ENCODE measurements around the gene AJAP1.

Gene AJAP1

DNA sequence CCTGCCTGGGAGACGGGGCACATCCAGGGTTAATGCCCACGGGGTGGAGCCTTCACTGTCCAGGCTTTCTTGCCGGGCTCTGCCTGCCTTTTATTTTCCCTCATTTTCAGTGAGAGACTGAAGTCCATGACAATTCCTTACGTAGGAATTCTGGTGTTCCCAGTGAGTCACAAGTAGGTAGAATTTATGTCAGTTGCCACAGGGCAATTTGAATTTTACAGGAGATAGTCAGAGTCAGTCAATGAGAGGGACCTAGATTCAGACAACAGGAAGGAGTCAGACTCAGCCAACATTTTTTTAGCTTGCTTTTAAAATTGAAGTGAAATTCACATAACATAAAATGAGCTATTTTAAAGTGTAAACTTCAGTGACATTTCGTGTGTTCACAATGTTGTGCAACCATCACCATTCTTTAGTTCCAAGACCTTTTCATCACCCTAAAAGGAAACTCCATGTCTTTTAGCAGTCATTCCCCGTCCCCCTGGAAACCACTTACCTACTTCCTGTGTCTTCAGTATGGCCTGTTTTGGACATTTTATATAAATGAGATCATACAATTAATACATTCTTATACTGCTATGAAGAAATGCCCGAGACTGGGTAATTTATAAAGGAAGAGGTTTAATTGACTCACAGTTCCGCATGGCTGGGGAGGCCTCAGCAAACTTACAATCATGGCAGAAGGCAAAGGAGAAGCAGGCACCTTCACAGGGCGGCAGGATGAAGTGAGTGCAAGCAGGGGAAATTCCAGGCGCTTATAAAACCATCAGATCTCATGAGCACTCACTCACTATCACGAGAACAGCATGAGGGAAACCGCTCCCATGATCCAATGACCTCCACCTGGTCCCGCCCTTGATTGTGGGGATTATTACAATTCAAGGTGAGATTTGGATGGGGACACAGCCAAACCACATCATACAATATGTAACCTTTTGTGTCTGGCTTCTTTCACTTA is 14.6 kb downstream of the AJAP1 start:
- Histone ChIP-seq H4K8ac (ENCODE audit: low read depth, low read length) (no peak overlapping the region), H3K18ac (ENCODE audit: low read length) (no peak overlapping the region), H3K4me3 (ENCODE audit: low read length in 2 of 2) (no peak overlapping the region), H2BK5ac (ENCODE audit: low read length) (no peak overlapping the region), H3K9ac (ENCODE audit: low read depth, low read length, poor library complexity) (no peak overlapping the region), H2BK15ac (ENCODE audit: low read length) (no peak overlapping the region), H3K36me3 (replicated peaks in 1 of 2; ENCODE audit: control insufficient read depth in 2 of 2, insufficient read depth in 2 of 2, low read length in 2 of 2) (no peaks in the 10 kb centered on the region), H3K23ac (ENCODE audit: low read depth, low read length, poor library complexity) (no peak overlapping the region), H3K27ac (replicated peaks; ENCODE audit: low read length) (no peak overlapping the region), H3K4me2 (ENCODE audit: insufficient read depth, low read length, poor library complexity, severe bottlenecking) (no peak overlapping the region), H4K91ac (ENCODE audit: low read depth, low read length, poor library complexity) (no peak overlapping the region), H2AFZ (ENCODE audit: low read length) (no peak overlapping the region), H2AK5ac (ENCODE audit: low read depth, low read length) (no peak overlapping the region), H3K14ac (ENCODE audit: low read length) (no peak overlapping the region), H2BK120ac (ENCODE audit: low read depth, low read length) (no peak overlapping the region), H3K9me3 (replicated peaks in 1 of 2; ENCODE audit: control insufficient read depth in 2 of 2, insufficient read depth in 1 of 2, low read depth in 1 of 2, low read length in 2 of 2) (peaks cover 0 to 4% of the 10 kb centered on the region in 2 donors), H3K4me1 (ENCODE audit: control insufficient read depth in 2 of 2, insufficient read depth in 1 of 2, low read depth in 1 of 2, low read length in 2 of 2) (no peaks in the 10 kb centered on the region), H3K79me1 (ENCODE audit: low read depth, low read length) (no peaks in the 10 kb centered on the region), H3K4ac (ENCODE audit: low read length) (no peak overlapping the region), H2BK12ac (ENCODE audit: low read length) (no peak overlapping the region), H3K27me3 (ENCODE audit: control insufficient read depth in 3 of 3, insufficient read depth in 3 of 3, low read depth in 1 of 3, low read length in 3 of 3) (no peaks in the 10 kb centered on the region)
- WGBS, 2 donors (ENCODE audit: extremely low coverage in 2 of 2, insufficient read length in 2 of 2, insufficient replicate concordance in 1 of 2): no CpG with 5 or more reads among the region's 13 CpGs
- DNase-seq (ENCODE audit: low spot score): no peak

GRCh38 chr1:4670265-4670664 is 15.9 kb downstream of the AJAP1 start:
- no peak overlapping the region for H3K4me2 ChIP-seq (ENCODE audit: insufficient read depth, low read length, poor library complexity, severe bottlenecking)
- no CpG with 5 or more reads among the region's 4 CpGs for WGBS, 2 donors (ENCODE audit: extremely low coverage in 2 of 2, insufficient read length in 2 of 2, insufficient replicate concordance in 1 of 2)
- no peak overlapping the region for H2BK5ac ChIP-seq (ENCODE audit: low read length)
- H2BK120ac ChIP-seq (ENCODE audit: low read depth, low read length): no peak overlapping the region
- H3K23ac ChIP-seq (ENCODE audit: low read depth, low read length, poor library complexity): no peak overlapping the region
- H3K36me3 ChIP-seq (replicated peaks in 1 of 2; ENCODE audit: control insufficient read depth in 2 of 2, insufficient read depth in 2 of 2, low read length in 2 of 2): no peaks in the 10 kb centered on the region
- no peak overlapping the region for H2BK15ac ChIP-seq (ENCODE audit: low read length)
- DNase-seq (ENCODE audit: low spot score): no peak
- no peak overlapping the region for H2AFZ ChIP-seq (ENCODE audit: low read length)
- no peaks in the 10 kb centered on the region for H3K4me1 ChIP-seq (ENCODE audit: control insufficient read depth in 2 of 2, insufficient read depth in 1 of 2, low read depth in 1 of 2, low read length in 2 of 2)
- H2BK12ac ChIP-seq (ENCODE audit: low read length): no peak overlapping the region
- H3K27me3 ChIP-seq (ENCODE audit: control insufficient read depth in 3 of 3, insufficient read depth in 3 of 3, low read depth in 1 of 3, low read length in 3 of 3): no peaks in the 10 kb centered on the region
- no peak overlapping the region for H3K4ac ChIP-seq (ENCODE audit: low read length)
- H3K14ac ChIP-seq (ENCODE audit: low read length): no peak overlapping the region
- no peak overlapping the region for H3K27ac ChIP-seq (replicated peaks; ENCODE audit: low read length)
- H2AK5ac ChIP-seq (ENCODE audit: low read depth, low read length): no peak overlapping the region
- no peak overlapping the region for H4K8ac ChIP-seq (ENCODE audit: low read depth, low read length)
- H3K79me1 ChIP-seq (ENCODE audit: low read depth, low read length): no peaks in the 10 kb centered on the region
- peak overlapping the region in 1 of 2 donors; percentile 21 for H3K4me3 ChIP-seq (ENCODE audit: low read length in 2 of 2)
- H4K91ac ChIP-seq (ENCODE audit: low read depth, low read length, poor library complexity): no peak overlapping the region
- peaks cover 0 to 4% of the 10 kb centered on the region in 2 donors for H3K9me3 ChIP-seq (replicated peaks in 1 of 2; ENCODE audit: control insufficient read depth in 2 of 2, insufficient read depth in 1 of 2, low read depth in 1 of 2, low read length in 2 of 2)
- peak overlapping the region; percentile 36 for H3K9ac ChIP-seq (ENCODE audit: low read depth, low read length, poor library complexity)
- H3K18ac ChIP-seq (ENCODE audit: low read length): peak overlapping the region; percentile 12

DNA sequence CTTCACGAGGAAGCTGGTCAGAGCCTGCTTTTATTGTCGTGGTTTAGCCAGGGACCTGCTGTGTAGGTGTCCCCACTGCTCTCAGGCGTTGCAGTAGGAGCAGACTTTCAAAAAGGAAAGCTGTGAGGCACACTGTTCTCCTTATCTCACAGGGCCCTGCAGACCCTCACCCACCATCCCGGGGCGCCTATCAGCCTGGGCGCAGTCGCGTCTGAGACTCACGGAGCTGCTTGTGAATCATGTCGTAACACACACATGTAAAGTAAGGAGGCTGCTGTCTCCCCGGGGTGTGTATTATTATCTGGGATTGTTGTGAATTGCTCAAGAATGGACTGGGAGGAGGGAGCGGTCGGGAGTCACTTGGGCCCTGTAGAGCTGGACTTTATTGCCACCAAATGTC is 17.4 kb downstream of the AJAP1 start:
- no peak overlapping the region for H3K9ac ChIP-seq (ENCODE audit: low read depth, low read length, poor library complexity)

DNA sequence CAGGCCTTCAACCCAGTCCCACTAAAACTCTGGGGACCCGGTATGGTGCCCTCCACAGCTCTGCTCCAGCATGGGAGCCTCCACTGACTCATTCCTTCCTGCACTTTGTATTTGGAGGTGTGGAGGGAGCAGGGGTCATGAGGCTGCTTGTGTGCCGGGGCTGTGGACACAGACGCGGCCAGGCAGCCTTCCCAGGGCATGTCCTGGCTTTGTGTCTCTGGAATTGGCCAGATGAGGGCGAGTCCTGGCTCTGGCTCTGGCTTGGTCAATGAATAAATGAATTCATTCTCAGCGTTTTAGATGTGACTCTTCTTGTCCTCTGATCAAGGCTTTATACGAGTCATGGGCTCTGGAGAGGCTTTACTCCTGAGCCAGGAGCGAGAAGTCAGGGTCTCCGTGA is 19.1 kb downstream of the AJAP1 start:
- no peak overlapping the region for H3K9ac ChIP-seq (ENCODE audit: low read depth, low read length, poor library complexity)

More for the DNA sequence above, 17.4 kb downstream of the AJAP1 start:
- H2BK5ac ChIP-seq (ENCODE audit: low read length): no peak overlapping the region
- H2AK5ac ChIP-seq (ENCODE audit: low read depth, low read length): no peak overlapping the region
- H2BK15ac ChIP-seq (ENCODE audit: low read length): no peak overlapping the region
- no peaks in the 10 kb centered on the region for H3K36me3 ChIP-seq (replicated peaks in 1 of 2; ENCODE audit: control insufficient read depth in 2 of 2, insufficient read depth in 2 of 2, low read length in 2 of 2)
- no peaks in the 10 kb centered on the region for H3K27me3 ChIP-seq (ENCODE audit: control insufficient read depth in 3 of 3, insufficient read depth in 3 of 3, low read depth in 1 of 3, low read length in 3 of 3)
- DNase-seq (ENCODE audit: low spot score): no peak
- no peak overlapping the region for H4K91ac ChIP-seq (ENCODE audit: low read depth, low read length, poor library complexity)
- no peak overlapping the region for H3K4me3 ChIP-seq (ENCODE audit: low read length in 2 of 2)
- no peak overlapping the region for H3K23ac ChIP-seq (ENCODE audit: low read depth, low read length, poor library complexity)
- H2BK12ac ChIP-seq (ENCODE audit: low read length): no peak overlapping the region
- peaks cover 0 to 4% of the 10 kb centered on the region in 2 donors for H3K9me3 ChIP-seq (replicated peaks in 1 of 2; ENCODE audit: control insufficient read depth in 2 of 2, insufficient read depth in 1 of 2, low read depth in 1 of 2, low read length in 2 of 2)
- H2AFZ ChIP-seq (ENCODE audit: low read length): no peak overlapping the region
- H3K18ac ChIP-seq (ENCODE audit: low read length): no peak overlapping the region
- H3K27ac ChIP-seq (replicated peaks; ENCODE audit: low read length): no peak overlapping the region
- H3K4me2 ChIP-seq (ENCODE audit: insufficient read depth, low read length, poor library complexity, severe bottlenecking): no peak overlapping the region
- no peaks in the 10 kb centered on the region for H3K79me1 ChIP-seq (ENCODE audit: low read depth, low read length)
- H3K4ac ChIP-seq (ENCODE audit: low read length): no peak overlapping the region
- WGBS, 2 donors (ENCODE audit: extremely low coverage in 2 of 2, insufficient read length in 2 of 2, insufficient replicate concordance in 1 of 2): no CpG with 5 or more reads among the region's 13 CpGs
- no peaks in the 10 kb centered on the region for H3K4me1 ChIP-seq (ENCODE audit: control insufficient read depth in 2 of 2, insufficient read depth in 1 of 2, low read depth in 1 of 2, low read length in 2 of 2)
- H2BK120ac ChIP-seq (ENCODE audit: low read depth, low read length): no peak overlapping the region
- no peak overlapping the region for H3K14ac ChIP-seq (ENCODE audit: low read length)
- H4K8ac ChIP-seq (ENCODE audit: low read depth, low read length): no peak overlapping the region

More for the DNA sequence above, 19.1 kb downstream of the AJAP1 start:
- Histone ChIP-seq H2BK15ac (ENCODE audit: low read length) (no peak overlapping the region), H2BK5ac (ENCODE audit: low read length) (no peak overlapping the region), H3K27me3 (ENCODE audit: control insufficient read depth in 3 of 3, insufficient read depth in 3 of 3, low read depth in 1 of 3, low read length in 3 of 3) (peaks cover 0 to 3% (median 0%) of the 10 kb centered on the region in 3 experiments), H2AK5ac (ENCODE audit: low read depth, low read length) (no peak overlapping the region), H3K4me3 (ENCODE audit: low read length in 2 of 2) (no peak overlapping the region), H3K36me3 (replicated peaks in 1 of 2; ENCODE audit: control insufficient read depth in 2 of 2, insufficient read depth in 2 of 2, low read length in 2 of 2) (no peaks in the 10 kb centered on the region), H3K4me1 (ENCODE audit: control insufficient read depth in 2 of 2, insufficient read depth in 1 of 2, low read depth in 1 of 2, low read length in 2 of 2) (no peaks in the 10 kb centered on the region), H2BK120ac (ENCODE audit: low read depth, low read length) (no peak overlapping the region), H4K8ac (ENCODE audit: low read depth, low read length) (no peak overlapping the region), H3K27ac (replicated peaks; ENCODE audit: low read length) (no peak overlapping the region), H4K91ac (ENCODE audit: low read depth, low read length, poor library complexity) (no peak overlapping the region), H3K9me3 (replicated peaks in 1 of 2; ENCODE audit: control insufficient read depth in 2 of 2, insufficient read depth in 1 of 2, low read depth in 1 of 2, low read length in 2 of 2) (no peaks in the 10 kb centered on the region), H2AFZ (ENCODE audit: low read length) (no peak overlapping the region), H3K18ac (ENCODE audit: low read length) (no peak overlapping the region), H2BK12ac (ENCODE audit: low read length) (no peak overlapping the region), H3K79me1 (ENCODE audit: low read depth, low read length) (no peaks in the 10 kb centered on the region), H3K4ac (ENCODE audit: low read length) (no peak overlapping the region), H3K14ac (ENCODE audit: low read length) (no peak overlapping the region), H3K4me2 (ENCODE audit: insufficient read depth, low read length, poor library complexity, severe bottlenecking) (no peak overlapping the region), H3K23ac (ENCODE audit: low read depth, low read length, poor library complexity) (no peak overlapping the region)
- no CpG with 5 or more reads among the region's 9 CpGs for WGBS, 2 donors (ENCODE audit: extremely low coverage in 2 of 2, insufficient read length in 2 of 2, insufficient replicate concordance in 1 of 2)
- DNase-seq (ENCODE audit: low spot score): no peak

Measured in neuronal stem cell (in vitro differentiated cells).